Activated naive CD4-positive, alpha-beta T cell treated with anti-CD3 and anti-CD28 coated beads, Interleukin-2, amount 50 U/mL, for 24 hours (primary cell): ENCODE results near the gene UPP1.

Experiments
- H3K27ac Mint-ChIP-seq: one replicate; pipeline ENCODE4 v1.8.0; 2021; ENCODE audit warnings: mild to moderate bottlenecking, mixed read lengths
- H3K27me3 Mint-ChIP-seq: one replicate; pipeline ENCODE4 v1.8.0; 2021; ENCODE audit warnings: mixed read lengths
- H3K36me3 Mint-ChIP-seq: one replicate; pipeline ENCODE4 v1.8.0; 2021; ENCODE audit warnings: mixed read lengths
- H3K4me1 Mint-ChIP-seq: one replicate; pipeline ENCODE4 v1.8.0; 2021; ENCODE audit warnings: mixed read lengths
- H3K4me3 Mint-ChIP-seq: one replicate; pipeline ENCODE4 v1.8.0; 2021; ENCODE audit warnings: mild to moderate bottlenecking, mixed read lengths
- H3K9me3 Mint-ChIP-seq: one replicate; pipeline ENCODE4 v1.8.0; 2021; ENCODE audit warnings: mixed read lengths

UPP1 gene

DNA sequence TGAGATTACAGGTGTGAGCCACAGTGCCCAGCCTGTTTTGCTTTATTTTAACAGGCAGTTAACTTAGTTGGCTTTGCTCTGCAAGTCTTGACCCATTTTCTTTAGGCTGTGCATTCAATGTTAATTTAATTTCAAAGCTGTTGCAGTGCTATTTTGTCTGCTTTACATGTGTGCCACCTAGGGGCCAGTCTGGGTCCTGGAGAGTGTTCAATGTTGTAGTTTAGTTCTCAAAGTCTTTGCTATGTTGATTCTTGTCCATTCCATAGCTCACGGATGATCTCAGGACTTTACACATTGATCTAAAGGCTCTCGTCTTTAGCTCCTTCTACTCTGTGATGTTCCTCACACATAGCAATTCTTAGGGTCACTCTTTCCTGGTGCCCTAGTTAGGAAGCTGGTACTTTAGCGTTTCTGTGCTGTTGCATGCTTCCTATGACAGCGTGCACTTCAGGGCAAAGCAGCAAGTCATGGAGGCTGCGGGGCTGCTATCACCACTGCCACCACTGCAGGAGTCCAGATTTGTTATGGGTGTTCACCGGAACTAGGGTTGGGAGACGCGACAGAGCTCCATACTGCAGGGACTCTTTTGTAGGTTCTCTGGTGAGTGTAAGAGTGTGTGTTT is 65.8 kb downstream of the UPP1 start:
- H3K9me3 Mint-ChIP-seq: no peaks in the 10 kb centered on the region
- H3K4me3 Mint-ChIP-seq: no peak overlapping the region
- H3K4me1 Mint-ChIP-seq: no peaks in the 10 kb centered on the region
- H3K36me3 Mint-ChIP-seq: no peaks in the 10 kb centered on the region
- H3K27me3 Mint-ChIP-seq: peaks cover 6% of the 10 kb centered on the region
- H3K27ac Mint-ChIP-seq: no peak overlapping the region
